Duodenal mucosa (tissue), 2 donors: ENCODE measurements around the gene TENT5C.

ENCODE experiments used
- H3K27ac ChIP-seq: one replicate; pipeline ENCODE4 v1.7.0; 2013; ENCODE audit warnings: low read depth, low read length
- H3K27me3 ChIP-seq, 2 donors: one replicate each; pipeline ENCODE4 v1.7.0; 2013; ENCODE audit warnings: low read length in 2 of 2, control low read depth in 1 of 2; ENCODE audit not compliant: insufficient read depth in 2 of 2, control insufficient read depth in 1 of 2
- H3K36me3 ChIP-seq, 2 donors: one replicate each; pipeline ENCODE4 v1.7.0; 2013; ENCODE audit warnings: low read length in 2 of 2, control low read depth in 1 of 2; ENCODE audit not compliant: insufficient read depth in 2 of 2, control insufficient read depth in 1 of 2
- H3K4me1 ChIP-seq, 2 donors: one replicate each; pipeline ENCODE4 v1.7.0; 2013; ENCODE audit warnings: low read length in 2 of 2, control low read depth in 1 of 2; ENCODE audit not compliant: insufficient read depth in 2 of 2, control insufficient read depth in 1 of 2
- H3K4me3 ChIP-seq, 2 donors: one replicate each; pipeline ENCODE4 v1.7.0; 2013; ENCODE audit warnings: low read length in 2 of 2, low read depth in 1 of 2
- H3K9ac ChIP-seq, 2 donors: one replicate each; pipeline ENCODE4 v1.7.0; 2013; ENCODE audit warnings: low read length in 2 of 2, low read depth in 1 of 2
- H3K9me3 ChIP-seq, 2 donors: one replicate each; pipeline ENCODE4 v1.7.0; 2013; ENCODE audit warnings: low read length in 2 of 2, control low read depth in 1 of 2; ENCODE audit not compliant: control insufficient read depth in 1 of 2

Gene TENT5C

DNA sequence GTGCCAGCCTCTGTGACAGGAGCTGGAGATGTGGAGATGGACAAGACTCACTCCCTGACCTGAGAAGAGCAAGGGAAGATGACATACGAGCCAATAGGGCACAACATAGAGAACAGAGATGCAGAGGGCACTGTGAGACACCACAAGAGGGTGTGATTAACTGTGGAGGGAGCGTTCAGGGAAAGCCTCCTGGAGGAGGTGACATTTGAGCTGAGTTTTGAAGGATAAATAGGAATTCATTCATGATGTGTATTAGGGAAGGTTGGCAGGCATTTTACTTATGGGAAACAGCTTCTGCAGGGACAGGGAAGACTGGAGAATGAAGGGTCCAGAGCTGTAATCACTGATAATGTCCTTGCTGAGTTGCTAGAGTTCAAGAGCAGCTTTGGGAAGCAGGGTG, 25.0 kb upstream of the TENT5C start:
- Histone ChIP-seq H3K27me3 (no peaks in the 10 kb centered on the region), H3K4me1 (no peaks in the 10 kb centered on the region), H3K4me3 (no peak overlapping the region), H3K36me3 (no peaks in the 10 kb centered on the region), H3K9ac (no peak overlapping the region), H3K27ac (no peak overlapping the region), H3K9me3 (no peaks in the 10 kb centered on the region)

GRCh38 chr1:117581391-117581943, 24.4 kb upstream of the TENT5C start:
- Histone ChIP-seq H3K36me3 (no peaks in the 10 kb centered on the region), H3K4me1 (no peaks in the 10 kb centered on the region), H3K27me3 (no peaks in the 10 kb centered on the region), H3K9ac (no peak overlapping the region), H3K27ac (no peak overlapping the region), H3K4me3 (no peak overlapping the region), H3K9me3 (no peaks in the 10 kb centered on the region)

DNA sequence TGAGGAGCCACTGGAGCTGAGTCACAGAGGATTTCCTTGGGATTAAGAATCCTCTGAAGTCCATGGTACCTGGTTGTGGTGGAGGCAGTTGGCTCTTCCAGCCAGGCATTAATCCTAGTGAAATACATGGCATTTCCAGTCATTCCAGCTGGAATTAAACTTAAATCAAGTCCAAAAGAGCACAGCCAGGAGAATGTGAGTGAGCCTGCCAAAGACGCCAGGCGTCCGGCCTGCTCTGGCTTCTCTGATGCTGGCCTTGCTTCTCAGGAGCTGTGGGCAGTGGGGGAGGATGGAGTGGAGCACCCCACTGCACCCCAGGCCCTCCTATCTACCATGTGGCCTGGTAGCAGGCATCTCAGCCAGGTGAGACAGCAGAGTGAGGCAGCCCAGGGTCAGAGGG, 23.4 kb upstream of the TENT5C start:
- H3K4me3 ChIP-seq, result no peak overlapping the region
- H3K9me3 ChIP-seq, result no peaks in the 10 kb centered on the region
- no peak overlapping the region for H3K9ac ChIP-seq
- no peaks in the 10 kb centered on the region for H3K27me3 ChIP-seq
- no peaks in the 10 kb centered on the region for H3K36me3 ChIP-seq
- no peaks in the 10 kb centered on the region for H3K4me1 ChIP-seq
- H3K27ac ChIP-seq, result no peak overlapping the region

DNA sequence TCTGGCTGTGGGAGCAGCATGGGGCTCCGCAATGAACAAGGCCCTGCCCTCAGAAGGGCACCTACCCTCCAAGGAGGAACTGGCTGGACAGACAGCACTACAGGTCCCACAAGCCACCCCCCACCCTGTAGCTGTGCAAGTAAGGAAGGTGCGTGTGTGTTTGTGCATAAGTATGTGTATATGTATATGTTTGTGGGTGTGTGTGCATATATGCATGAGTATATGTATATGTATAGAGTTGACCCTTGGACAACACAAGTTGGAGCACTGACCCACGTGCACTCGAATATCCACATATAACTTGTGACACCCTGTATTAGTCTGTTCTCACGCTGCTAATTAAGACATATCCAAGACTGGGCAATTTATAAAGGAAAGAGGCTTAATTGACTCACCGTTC, 22.6 kb upstream of the TENT5C start:
- Histone ChIP-seq H3K4me1 (no peaks in the 10 kb centered on the region), H3K27ac (no peak overlapping the region), H3K9ac (no peak overlapping the region), H3K9me3 (no peaks in the 10 kb centered on the region), H3K36me3 (no peaks in the 10 kb centered on the region), H3K4me3 (no peak overlapping the region), H3K27me3 (no peaks in the 10 kb centered on the region)

DNA sequence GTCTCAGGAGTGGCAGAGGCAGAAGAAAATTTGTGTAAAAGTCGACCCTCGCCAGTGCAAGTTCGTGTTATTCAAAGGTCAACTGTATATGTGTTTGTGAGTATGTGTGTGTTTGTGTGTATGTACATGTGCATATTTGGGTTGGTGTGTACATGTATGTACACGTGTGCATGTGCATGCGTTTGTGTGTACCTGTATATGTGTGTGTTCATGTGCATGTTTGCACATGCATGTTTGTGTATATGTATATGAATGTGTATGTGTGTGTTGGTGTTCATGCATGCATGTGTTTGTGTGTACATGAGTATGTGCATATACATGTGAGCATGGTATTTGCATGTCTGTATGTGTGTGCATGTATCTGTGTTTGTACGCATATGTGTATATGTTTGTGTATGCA, 21.7 kb upstream of the TENT5C start:
- H3K36me3 ChIP-seq, result no peaks in the 10 kb centered on the region
- H3K9ac ChIP-seq, result no peak overlapping the region
- no peaks in the 10 kb centered on the region for H3K27me3 ChIP-seq
- H3K9me3 ChIP-seq, result no peaks in the 10 kb centered on the region
- H3K4me1 ChIP-seq, result no peaks in the 10 kb centered on the region
- H3K4me3 ChIP-seq, result no peak overlapping the region
- no peak overlapping the region for H3K27ac ChIP-seq

GRCh38 chr1:117585086-117585485, 20.8 kb upstream of the TENT5C start:
- no peak overlapping the region for H3K9ac ChIP-seq
- no peaks in the 10 kb centered on the region for H3K27me3 ChIP-seq

GRCh38 chr1:117586337-117586736, 19.5 kb upstream of the TENT5C start:
- Histone ChIP-seq H3K9ac (no peak overlapping the region), H3K4me1 (peaks cover 3 to 8% of the 10 kb centered on the region in 2 donors), H3K27ac (no peak overlapping the region), H3K9me3 (no peaks in the 10 kb centered on the region), H3K36me3 (no peaks in the 10 kb centered on the region), H3K4me3 (no peak overlapping the region), H3K27me3 (no peaks in the 10 kb centered on the region)

More at GRCh38 chr1:117585086-117585485, 20.8 kb upstream of the TENT5C start:
- Histone ChIP-seq H3K4me3 (no peak overlapping the region), H3K36me3 (no peaks in the 10 kb centered on the region), H3K27ac (no peak overlapping the region), H3K9me3 (no peaks in the 10 kb centered on the region), H3K4me1 (peaks cover under 1 to 3% of the 10 kb centered on the region in 2 donors)

DNA sequence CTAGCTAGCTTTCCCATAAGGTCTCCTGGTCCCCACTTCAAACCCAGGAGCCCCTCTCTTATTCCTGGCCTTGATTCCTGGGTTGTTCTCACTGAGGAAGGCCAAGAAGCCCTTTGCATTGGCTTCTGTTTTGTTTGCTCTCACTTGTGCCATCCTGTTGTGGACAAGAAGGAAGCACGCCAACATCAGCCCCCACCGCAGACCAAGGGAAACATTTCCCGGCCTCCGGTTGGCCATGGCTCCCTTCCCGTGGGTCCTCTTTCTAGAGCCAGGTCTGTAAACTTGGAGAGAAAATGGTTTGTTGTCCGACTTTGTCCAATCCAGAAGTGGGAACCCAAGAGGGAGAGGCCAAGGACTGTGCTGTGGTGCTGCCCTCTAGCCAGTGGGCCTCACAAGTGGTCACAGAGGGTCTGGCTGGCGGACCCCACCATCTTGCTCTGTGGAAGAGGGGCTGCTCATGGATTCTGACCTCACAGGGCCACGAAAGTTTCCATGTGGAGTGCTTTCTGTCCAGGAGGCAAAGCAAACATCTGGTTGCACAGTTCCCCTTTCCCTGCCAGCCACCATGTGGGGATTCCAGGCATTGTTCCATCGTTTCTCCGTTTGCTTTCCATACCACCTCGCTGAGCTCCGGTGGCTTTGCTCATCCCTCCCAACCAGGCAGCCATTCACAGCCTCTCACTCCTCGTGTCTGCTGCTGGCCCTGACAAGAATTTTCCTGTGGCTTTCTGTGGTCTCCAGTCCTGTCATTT, 18.9 kb upstream of the TENT5C start:
- no peak overlapping the region for H3K4me3 ChIP-seq
- H3K27me3 ChIP-seq, result no peaks in the 10 kb centered on the region
- H3K4me1 ChIP-seq, result peaks cover 3 to 8% of the 10 kb centered on the region in 2 donors
- no peaks in the 10 kb centered on the region for H3K36me3 ChIP-seq
- no peak overlapping the region for H3K27ac ChIP-seq
- H3K9me3 ChIP-seq, result no peaks in the 10 kb centered on the region
- H3K9ac ChIP-seq, result no peak overlapping the region

- H3K27me3 ChIP-seq, result no peaks in the 10 kb centered on the region
- peaks cover 3 to 8% of the 10 kb centered on the region in 2 donors for H3K4me1 ChIP-seq
- no peak overlapping the region for H3K4me3 ChIP-seq
- no peak overlapping the region for H3K9ac ChIP-seq
- no peaks in the 10 kb centered on the region for H3K36me3 ChIP-seq
- H3K27ac ChIP-seq, result no peak overlapping the region
- H3K9me3 ChIP-seq, result no peaks in the 10 kb centered on the region
Measured at GRCh38 chr1:117587499-117588356, 18.1 kb upstream of the TENT5C start.

GRCh38 chr1:117589544-117589943, 16.3 kb upstream of the TENT5C start:
- H3K36me3 ChIP-seq, result no peaks in the 10 kb centered on the region
- H3K27me3 ChIP-seq, result no peaks in the 10 kb centered on the region
- H3K9ac ChIP-seq, result no peak overlapping the region
- H3K27ac ChIP-seq, result no peak overlapping the region
- no peaks in the 10 kb centered on the region for H3K9me3 ChIP-seq
- H3K4me1 ChIP-seq, result peaks cover 3 to 8% of the 10 kb centered on the region in 2 donors
- no peak overlapping the region for H3K4me3 ChIP-seq
